HG03097 (cell line): ENCODE data around the gene CDC14A.
"Not testable (repeated sequence)": the region's sequence is repeated elsewhere in the genome, so short reads cannot be mapped to it uniquely, and the experiment has no call there.

Experiments used
- ATAC-seq: cut with Tn5 transposase; IDR thresholded peaks from one replicate; pipeline ENCODE4 v1.9.1; 2021; ENCODE audit not compliant: unreplicated experiment, low FRiP score

The CDC14A gene, protein sequence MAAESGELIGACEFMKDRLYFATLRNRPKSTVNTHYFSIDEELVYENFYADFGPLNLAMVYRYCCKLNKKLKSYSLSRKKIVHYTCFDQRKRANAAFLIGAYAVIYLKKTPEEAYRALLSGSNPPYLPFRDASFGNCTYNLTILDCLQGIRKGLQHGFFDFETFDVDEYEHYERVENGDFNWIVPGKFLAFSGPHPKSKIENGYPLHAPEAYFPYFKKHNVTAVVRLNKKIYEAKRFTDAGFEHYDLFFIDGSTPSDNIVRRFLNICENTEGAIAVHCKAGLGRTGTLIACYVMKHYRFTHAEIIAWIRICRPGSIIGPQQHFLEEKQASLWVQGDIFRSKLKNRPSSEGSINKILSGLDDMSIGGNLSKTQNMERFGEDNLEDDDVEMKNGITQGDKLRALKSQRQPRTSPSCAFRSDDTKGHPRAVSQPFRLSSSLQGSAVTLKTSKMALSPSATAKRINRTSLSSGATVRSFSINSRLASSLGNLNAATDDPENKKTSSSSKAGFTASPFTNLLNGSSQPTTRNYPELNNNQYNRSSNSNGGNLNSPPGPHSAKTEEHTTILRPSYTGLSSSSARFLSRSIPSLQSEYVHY

DNA sequence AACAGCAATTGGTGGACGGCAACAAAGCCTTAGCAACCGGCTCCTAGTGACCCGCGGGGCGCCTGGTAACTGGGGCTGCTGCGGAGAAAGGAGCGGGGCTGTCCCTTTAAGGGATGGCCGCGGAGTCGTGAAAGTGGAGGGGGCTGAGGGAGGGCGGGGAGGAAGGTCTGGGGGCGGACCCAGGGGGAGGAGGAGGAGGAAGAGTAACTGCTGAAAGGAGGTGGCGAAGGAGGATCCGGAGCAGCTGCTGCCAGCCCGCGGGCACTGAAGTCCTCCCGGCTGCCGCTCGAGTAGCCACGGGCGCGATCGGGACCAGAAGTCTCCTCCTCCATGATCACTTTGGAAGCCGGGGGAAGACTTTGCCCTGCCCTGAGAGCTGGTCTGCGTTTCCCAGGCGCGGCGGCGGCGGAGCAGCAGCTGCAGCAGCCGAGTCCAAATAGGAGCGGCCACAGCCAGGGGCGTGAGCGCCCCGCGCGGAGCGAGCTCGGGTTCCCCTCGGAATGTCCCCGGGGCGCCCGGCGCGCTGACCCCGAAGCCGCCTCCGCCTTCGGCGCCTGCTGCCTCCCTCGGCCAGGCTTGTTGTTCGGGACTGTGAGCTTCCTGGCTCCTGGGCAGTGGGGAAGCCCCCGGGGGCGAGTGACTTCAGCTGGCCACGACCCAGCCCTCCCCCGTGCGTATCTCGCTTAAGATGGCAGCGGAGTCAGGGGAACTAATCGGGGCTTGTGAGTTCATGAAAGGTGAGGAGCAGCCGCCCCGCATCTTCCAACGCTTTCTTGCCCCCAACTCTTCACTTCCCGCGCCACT is at the start of gene CDC14A:
Gene CDC14A (plus strand): TSS at position 240 of the 804 bp plus-strand sequence. CDS start 449 bp downstream, at position 689.
- ATAC-seq, result peak; percentile 64

DNA sequence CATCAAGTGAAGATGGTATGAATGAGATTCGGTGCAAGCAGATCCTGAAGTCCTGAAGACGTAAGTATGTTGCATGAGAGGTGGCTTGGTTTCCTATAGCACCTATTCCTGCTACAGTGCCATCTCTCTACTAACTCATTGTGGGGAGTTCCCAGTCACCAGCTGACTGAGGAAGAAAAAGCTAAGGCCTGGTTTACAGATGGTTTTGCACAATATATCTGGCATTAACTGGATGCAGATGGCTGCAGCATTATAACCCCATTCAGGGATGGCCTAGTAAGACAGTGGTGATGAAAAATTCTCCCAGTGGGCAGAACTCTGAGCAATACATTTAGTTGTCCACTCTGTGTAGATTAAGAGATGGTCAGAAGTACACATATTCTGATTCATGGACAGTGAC is 49.6 kb upstream of the CDC14A start:
- ATAC-seq, result no peak

DNA sequence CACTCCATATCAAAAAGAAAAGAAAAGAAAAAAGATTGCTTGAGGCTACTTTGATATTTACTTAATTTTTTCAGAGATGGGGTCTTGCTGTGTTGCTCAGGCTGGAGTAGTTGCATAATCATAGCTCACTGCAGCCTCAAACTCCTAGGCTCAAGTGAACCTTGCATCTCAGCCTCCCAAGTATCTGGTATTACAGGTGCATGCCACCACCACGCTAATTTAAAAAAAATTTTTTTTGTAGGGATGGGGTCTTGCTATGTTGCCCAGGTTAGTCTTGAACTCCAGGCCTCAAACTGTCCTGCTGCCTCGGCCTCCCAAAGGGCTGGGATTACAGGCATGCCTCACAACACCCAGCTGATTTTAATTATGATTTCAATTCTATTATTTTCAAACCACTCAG is 48.1 kb upstream of the CDC14A start:
- ATAC-seq, result no peak

DNA sequence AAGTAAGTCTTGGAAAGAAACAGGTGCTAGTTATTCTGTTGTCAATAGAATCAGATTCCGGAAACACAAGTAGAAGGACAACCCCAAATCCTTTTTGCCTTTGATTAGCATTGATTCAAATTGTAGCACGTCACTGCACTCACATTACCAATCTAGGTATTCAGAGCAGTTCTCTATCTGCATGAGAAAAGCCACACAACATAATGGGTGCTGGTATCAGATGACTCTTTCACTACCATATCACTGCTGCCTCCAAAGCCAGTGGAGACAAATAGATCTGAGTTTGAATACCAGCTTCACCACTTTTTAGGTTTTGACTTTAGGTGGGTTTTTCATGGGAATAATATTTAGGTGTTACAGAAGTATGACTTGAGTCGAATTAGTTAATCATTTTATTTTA is 47.4 kb upstream of the CDC14A start:
- no peak for ATAC-seq

DNA sequence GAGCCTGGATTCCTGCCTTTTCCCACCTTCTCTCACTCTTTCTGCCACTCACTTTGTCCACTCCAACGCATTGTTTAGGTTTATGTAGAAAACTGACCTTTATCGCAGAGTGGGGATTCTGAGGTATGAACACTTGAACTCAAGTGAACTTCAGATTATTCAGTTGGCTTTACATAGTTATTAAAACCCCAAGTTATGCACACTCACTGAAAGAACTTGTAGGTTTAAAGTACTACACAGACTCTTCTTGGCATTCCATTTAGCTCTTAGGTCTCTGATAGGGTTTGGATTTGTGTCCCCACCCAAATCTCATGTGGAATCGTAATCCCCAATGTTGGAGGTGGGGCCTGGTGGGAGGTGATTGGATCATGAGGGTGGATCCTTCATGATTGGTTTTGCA is 46.4 kb upstream of the CDC14A start:
- no peak for ATAC-seq

DNA sequence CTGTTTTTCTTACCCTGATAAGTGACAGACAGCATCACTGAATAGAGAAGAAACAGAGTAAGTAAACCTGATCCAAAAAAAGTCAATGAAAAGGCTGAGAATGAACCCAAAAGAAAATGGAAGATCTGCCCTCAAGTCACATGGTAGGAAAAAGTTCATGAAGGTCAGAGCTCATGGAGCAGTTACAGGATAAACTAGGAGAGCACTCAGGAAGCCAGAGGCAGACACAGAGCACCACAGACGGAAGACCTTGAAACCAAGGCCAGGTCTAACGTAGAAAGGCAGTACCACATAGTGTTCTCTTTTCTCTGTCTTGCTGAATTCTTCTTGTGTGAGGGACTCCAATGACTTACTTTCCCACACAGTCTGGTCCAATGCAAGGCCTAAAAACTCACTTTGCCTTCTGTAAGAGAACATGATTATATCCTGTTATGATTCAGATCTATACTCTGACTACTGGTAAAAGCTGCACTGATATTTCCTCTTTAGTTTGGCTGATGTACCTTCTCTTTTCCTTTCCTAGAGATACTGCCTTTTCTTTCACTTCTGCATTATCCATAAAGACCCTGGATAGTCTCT is 45.5 kb upstream of the CDC14A start:
- ATAC-seq, result no peak

DNA sequence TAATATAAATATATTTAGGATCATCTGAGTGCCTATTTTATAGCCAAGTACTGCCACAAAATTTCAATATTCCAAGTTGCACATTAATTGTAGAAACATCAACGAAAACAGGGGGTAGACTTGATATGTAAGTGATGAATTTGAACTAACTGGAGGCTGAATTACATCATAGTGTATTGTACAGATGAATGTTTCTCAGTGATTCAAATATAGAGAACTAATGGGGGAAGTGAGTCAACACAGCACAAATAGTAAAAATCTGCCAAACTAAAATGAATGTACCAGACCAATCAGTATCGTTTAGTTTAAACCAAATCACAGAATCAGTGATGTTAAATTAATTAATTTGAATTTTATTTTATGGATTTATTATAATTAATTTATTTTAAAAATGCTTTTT is 43.5 kb upstream of the CDC14A start:
- ATAC-seq, result no peak

DNA sequence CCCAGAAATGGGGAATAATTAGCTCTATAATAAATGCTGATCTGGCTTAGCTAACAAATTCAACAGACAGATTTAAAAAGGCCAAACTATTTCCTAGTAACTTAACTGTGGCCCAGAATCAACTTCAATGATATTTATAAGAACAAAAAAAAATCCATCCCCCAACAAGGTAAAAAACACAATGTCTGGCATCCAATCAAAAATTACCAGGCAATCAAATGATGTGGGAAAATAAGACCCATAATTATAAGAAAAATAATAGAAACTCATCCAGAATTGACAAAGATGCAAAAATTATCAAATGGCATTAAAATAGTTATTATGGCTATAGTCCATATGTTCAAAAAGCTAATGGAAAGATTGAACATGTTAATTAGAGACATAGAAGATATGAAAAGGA is 42.4 kb upstream of the CDC14A start:
- no peak for ATAC-seq

DNA sequence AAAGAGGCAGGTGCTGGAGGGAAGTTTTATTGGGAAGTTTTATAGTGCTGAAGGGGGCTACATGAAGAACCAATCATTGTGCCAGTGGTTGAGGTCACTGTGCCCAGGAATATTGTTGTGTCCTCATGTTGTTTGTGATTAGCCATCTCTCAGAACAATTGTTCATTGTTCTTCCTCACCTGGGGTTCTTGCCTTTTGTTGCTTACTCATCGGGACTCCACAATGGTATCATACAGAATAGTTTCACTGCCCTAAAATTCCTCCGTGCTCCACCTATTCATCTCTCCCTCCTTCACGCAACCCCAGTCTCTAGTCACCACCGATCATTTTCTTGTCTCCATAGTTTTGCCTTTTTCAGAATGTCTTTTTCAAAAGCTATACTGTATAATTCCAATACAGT is 38.9 kb upstream of the CDC14A start:
- ATAC-seq, result no peak

DNA sequence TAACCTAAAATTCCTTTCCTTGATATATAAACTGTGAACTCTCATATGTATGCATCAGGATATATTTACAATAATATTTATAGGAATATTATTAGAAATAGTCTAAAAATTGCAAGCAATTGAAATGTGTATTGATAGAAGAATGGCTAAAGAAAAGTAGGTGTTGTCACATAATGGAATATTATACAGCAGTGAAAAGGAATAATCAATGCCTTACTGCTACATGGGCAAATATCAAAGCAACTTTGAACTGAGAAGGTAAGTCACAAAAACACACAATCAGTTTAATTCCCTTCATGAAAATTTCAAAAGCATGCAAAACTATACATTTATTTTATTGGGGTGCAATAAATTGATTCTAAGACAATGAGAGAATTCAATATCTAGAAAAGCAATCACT is 35.7 kb upstream of the CDC14A start:
- no peak for ATAC-seq

DNA sequence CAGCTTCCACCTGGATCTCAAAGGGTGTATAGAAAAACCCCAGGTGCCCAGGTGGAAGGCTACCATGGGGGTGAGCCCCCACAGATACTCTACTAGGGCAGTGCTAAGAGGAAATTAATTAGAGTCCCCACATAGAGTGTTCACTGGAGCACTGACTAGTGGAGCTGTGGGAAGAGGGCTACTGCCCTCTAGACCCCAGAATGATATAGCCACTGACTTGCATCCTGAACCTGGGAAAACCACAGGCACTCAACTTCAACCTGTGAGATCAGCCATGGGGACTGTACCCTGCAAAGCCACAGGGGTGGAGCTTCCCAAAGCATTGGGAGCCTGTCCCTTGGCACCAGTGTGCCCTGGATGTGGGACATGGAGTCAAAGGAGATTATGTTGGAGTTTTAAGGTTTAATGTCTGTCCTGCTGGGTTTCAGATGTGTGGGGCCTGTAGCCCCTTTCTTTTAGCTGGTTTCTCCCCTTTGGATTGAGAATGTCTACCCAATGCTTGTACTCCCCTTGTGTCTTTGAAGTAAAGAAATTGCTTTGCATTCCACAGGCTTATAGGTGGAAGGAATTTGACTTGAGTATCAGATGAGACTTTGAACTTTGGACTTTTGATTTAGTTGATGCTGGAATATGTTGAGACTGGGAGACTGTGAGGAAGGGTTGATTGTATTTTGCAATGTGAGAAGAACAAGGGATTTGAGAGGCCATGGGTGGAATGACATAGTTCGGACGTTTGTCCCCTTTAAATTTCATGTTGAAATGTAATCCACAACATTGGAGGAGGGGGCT is 31.8 kb upstream of the CDC14A start:
- no peak for ATAC-seq

DNA sequence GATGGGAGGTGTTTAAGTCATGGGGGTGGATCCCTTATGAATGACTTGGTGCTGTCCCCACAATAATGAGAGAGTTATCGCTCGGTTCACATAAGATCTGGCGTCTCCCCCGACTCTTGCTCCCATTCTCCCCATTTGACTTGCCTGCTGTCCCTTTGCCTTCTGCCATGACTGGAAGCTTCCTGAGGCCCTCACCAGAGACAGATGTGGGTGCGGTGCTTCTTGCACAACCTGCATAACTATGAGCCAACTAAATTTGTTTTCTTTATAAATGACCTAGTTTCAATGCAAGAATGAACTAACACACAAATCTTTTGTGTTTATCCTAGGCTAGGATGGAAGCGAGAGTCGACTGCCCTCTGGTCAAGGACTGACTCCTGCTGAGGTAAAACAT is 31.2 kb upstream of the CDC14A start:
- no peak for ATAC-seq

DNA sequence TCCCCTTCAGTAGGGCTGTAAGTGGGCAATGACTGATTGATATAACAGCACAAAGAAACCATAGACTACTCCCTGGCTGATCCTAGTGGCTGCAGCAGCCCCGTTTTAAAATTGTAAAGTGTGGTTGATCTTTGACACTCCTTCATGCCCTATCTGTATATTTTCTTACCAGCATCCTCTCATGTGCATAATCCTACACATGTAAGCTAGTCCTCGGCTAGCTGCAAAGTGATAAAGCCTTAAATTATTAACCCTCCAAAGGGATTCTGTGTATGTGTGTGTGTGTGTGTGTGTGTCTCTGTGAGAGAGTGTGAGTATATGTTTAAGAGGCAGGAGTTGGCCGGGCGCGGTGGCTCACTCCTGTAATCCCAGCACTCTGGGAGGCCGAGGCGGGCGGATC is 30.8 kb upstream of the CDC14A start:
- ATAC-seq, result no peak

DNA sequence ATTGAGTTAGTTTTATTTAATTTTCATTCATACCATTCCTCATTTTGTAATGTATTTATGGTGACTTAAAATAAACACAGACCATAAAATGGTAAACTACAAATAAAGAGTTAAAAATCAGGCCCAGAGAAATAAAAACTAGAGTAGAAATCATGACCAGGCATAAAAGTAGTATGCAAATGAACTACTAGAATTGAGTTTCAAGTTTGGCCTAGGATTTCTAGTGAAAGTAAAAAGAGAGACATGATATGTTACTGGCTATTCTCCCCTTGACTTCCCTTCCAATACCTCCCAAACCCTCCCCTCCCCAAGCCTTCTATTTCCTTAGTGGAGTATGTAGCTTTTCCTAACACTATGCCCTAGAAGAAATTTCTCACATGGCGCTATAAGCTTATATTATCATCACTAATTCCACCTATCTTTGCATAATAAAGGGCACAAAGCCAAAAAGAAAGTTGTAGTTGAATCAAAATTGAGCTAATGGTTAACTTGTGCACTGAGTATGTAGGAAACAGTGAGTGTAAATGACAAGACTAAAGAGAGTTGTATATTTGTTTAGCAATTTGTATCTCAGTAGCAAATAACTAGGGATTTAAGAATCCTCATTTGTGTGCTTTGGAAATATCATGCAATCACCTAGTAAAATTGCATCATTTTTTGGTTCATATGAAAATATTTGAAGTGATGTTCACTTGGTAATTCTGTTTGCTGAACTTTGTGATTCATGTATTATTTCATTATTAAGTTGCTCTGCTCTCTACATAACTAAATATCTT is 29.7 kb upstream of the CDC14A start:
- ATAC-seq, result no peak

DNA sequence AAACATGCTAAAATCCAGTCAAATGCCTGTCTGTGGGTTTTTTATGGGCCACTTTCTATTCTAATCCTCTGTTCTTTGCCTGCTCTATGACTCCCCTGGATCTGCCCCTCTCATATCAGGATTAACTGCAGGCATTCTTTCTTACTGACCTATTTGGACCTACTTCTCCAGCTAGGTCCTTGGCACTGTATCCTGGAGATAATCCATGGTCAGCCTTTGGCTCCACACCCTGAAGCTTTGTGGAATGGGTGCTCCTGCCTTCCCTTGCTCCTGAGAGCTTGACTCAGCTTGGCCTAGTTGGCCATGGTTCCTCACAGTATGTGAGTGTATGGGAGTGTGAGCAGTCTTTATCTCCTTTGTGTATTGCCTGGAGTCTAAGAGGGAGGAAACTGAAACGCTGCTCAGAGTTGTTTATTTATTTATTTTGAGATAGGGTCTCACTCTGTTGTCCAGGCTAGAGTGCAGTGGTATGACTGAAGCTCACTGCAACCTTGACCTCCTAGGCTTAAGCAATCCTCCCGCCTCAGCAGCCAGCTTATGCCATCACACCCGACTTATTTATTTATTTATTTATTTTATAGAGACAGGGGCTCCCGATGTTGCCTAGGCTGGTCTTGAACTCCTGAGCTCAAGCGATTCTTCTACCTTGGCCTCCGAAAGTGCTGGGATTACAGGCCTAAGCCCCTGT is 28.7 kb upstream of the CDC14A start:
- ATAC-seq, result no peak

DNA sequence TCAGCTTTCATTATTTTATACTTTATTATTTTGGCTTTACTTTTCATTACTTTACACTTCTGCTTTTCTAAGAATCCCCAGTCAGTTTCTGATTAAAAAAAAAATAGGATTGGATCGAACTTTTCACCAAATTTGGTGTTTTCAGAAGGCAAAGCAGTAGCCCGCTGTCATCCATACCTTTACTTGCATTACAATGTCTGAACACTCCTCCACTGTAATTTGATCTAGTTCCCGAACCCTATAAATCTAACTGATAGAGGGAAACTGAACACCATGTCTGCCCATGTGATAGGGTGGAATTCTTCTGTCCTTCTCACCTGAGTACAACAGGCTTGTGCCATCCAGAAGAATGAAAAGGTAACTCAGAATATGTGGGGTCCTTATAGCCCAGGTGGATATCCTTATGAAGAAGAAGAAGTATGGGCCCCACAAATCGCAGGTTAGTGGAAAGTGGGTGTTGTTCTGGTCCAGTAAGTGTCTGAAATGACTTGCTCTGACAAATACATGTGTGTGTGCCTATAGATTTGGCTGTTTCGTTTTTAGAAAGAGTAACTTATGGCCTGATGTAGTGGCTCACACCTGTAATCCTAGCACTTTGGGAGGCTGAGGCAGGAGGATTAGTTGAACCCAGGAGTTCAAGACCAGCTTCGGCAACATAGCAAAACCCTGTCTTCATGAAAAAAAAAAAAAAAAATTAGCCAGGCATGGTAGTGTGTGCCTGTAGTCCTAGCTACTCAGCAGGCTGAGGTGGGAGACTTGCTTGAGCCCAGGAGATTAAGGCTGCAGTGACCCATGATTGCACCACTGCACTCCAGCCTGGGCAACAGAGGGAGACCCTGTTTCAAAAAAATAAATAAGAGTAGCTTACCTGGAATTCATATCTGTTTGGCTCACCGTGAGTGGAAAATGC is 26.6 kb upstream of the CDC14A start:
- ATAC-seq, result no peak

DNA sequence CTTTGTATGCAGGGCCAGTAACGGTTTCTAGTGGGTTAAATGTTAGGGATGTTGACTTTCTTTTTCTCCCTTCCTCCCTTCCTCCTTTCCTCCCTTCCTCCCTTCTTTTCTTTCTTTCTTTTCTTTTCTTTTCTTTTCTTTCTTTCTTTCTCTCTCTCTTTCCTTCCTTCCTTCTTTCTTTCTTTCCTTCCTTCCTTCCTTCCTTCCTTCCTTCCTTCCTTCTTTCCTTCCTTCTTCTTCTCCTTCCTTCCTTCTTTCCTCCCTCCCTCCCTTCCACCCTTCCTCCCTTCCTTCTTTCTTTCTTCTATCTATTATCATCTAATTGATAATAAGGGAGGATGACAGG is 26.0 kb upstream of the CDC14A start:
- ATAC-seq, result not testable (repeated sequence)

DNA sequence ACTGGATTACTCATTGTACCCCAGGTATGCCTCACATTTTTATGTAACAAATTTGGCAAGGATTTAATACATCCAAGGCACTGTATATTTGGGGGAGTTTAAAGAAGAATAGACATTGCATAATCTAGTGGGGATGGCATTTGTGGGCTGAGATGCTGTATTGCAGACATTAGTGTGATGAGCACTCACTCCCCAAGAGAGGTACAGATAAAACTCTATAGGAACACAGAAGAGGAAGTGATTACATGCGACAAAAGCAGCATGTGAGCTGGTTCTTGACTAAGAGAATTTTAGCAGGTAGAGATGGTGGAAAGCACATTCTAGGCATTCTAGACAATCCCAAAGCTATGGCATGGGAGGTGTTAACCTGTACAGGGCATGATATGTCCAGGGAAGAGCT is 24.2 kb upstream of the CDC14A start:
- ATAC-seq, result no peak
